Activated CD4-positive, alpha-beta T cell treated with anti-CD3 and anti-CD28 coated beads, Interleukin-2, Interleukin-4, amounts not matched to agents 100 ng/mL and 50 ng/mL, durations not matched to agents 16 hours and 8 hours (primary cell): ENCODE data around the gene TOP2A.

Experiments
- DNase-seq: peaks from one replicate; pipeline ENCODE4 v3.0.0-alpha.2; 2020; ENCODE audit warnings: low spot score

The TOP2A gene

GRCh38 chr17:40358323-40359038 lies 59.2 kb downstream of the TOP2A start:
- peak; percentile 91 for DNase-seq

- no peak for DNase-seq
Observed at GRCh38 chr17:40356990-40357881, 60.5 kb downstream of the TOP2A start.

GRCh38 chr17:40355804-40356758 lies 61.6 kb downstream of the TOP2A start:
- no peak for DNase-seq

- DNase-seq = peak; percentile 67
Observed at GRCh38 chr17:40355123-40355803, 62.4 kb downstream of the TOP2A start.

- no peak for DNase-seq
Observed at GRCh38 chr17:40354221-40355122, 63.2 kb downstream of the TOP2A start.

- no peak for DNase-seq
Observed at GRCh38 chr17:40352779-40353394, 64.8 kb downstream of the TOP2A start.

- DNase-seq = no peak
Observed at GRCh38 chr17:40352237-40352778, 65.4 kb downstream of the TOP2A start.

GRCh38 chr17:40351359-40352236 lies 66.1 kb downstream of the TOP2A start:
- DNase-seq = no peak

GRCh38 chr17:40350689-40351358 lies 66.9 kb downstream of the TOP2A start:
- DNase-seq = no peak

GRCh38 chr17:40349895-40350688 lies 67.6 kb downstream of the TOP2A start:
- no peak for DNase-seq

GRCh38 chr17:40349477-40349894 lies 68.2 kb downstream of the TOP2A start:
- DNase-seq = no peak

- DNase-seq = no peak
Observed at GRCh38 chr17:40348562-40349476, 68.9 kb downstream of the TOP2A start.

- DNase-seq = no peak
Observed at GRCh38 chr17:40348136-40348504, 69.6 kb downstream of the TOP2A start.

GRCh38 chr17:40347319-40348135 lies 70.2 kb downstream of the TOP2A start:
- no peak for DNase-seq

- no peak for DNase-seq
Observed at GRCh38 chr17:40346765-40347158, 70.9 kb downstream of the TOP2A start.
